ENCODE results near the gene SHROOM2.

The SHROOM2 gene

GRCh38 chrX:9871701-9872268, 85.6 kb downstream of the SHROOM2 start:
- H3K4me3 ChIP-seq (replicated peaks; ENCODE audit: low read depth, low read length), result no peak overlapping the region
- DNase-seq (ENCODE audit: low read depth), result no peak
- TF ChIP-seq CTCF (IDR thresholded peaks at IDR 0.05; ENCODE audit: low read length, missing control alignments), result no peak

DNA sequence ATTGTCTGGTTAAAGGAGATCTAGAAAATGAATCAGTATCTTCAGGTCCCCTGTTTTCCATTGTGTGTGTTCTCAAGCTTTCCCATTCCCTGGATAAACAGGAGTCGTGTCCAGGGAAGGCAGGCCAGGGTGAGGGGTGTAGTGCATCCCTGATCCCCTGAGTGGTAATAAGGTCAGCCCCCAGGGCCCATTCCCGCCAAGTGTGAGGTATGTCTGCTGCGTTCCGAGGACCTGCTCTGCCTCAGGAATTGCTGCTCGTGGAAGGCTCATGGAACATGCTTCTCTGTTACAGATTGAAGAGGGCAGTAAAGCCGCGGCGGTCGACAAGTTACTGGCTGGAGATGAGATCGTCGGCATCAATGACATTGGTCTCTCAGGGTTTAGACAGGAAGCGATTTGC, 87.1 kb downstream of the SHROOM2 start:
- no peak for DNase-seq (ENCODE audit: low read depth)
- H3K4me3 ChIP-seq (replicated peaks; ENCODE audit: low read depth, low read length), result no peak overlapping the region
- no peak for TF ChIP-seq CTCF (IDR thresholded peaks at IDR 0.05; ENCODE audit: low read length, missing control alignments)

DNA sequence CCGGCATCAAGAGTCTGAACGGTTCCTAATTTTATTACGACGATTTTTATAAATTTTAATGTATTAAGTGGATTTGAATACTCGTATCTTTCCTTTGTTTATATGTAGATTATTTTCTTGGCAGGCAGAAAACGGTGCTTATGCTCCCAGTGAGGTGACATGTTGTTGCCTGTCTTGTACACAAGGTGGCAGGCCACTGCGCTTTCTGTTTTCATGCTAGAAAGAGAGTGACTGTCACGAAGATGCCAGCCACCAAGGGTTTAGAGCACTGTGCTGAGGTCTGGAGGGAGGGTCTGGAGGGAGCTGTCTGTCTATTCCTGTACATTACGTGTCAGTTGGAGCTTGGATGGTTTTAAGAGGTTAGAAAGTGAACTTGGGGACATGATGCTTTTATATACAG, 87.7 kb downstream of the SHROOM2 start:
- DNase-seq (ENCODE audit: low read depth), result peak; percentile 50
- H3K4me3 ChIP-seq (replicated peaks; ENCODE audit: low read depth, low read length), result no peak overlapping the region
- TF ChIP-seq CTCF (IDR thresholded peaks at IDR 0.05; ENCODE audit: low read length, missing control alignments), result peak; percentile 53

GRCh38 chrX:9874483-9874882, 88.3 kb downstream of the SHROOM2 start:
- no peak for DNase-seq (ENCODE audit: low read depth)

GRCh38 chrX:9875801-9876200, 89.6 kb downstream of the SHROOM2 start:
- TF ChIP-seq CTCF (IDR thresholded peaks at IDR 0.05; ENCODE audit: low read length, missing control alignments), result no peak
- no peak for DNase-seq (ENCODE audit: low read depth)
- no peak overlapping the region for H3K4me3 ChIP-seq (replicated peaks; ENCODE audit: low read depth, low read length)

More at GRCh38 chrX:9874483-9874882, 88.3 kb downstream of the SHROOM2 start:
- no peak overlapping the region for H3K4me3 ChIP-seq (replicated peaks; ENCODE audit: low read depth, low read length)
- no peak for TF ChIP-seq CTCF (IDR thresholded peaks at IDR 0.05; ENCODE audit: low read length, missing control alignments)

GRCh38 chrX:9876201-9876600, 90.0 kb downstream of the SHROOM2 start:
- no peak overlapping the region for H3K4me3 ChIP-seq (replicated peaks; ENCODE audit: low read depth, low read length)
- no peak for DNase-seq (ENCODE audit: low read depth)
- TF ChIP-seq CTCF (IDR thresholded peaks at IDR 0.05; ENCODE audit: low read length, missing control alignments), result no peak

DNA sequence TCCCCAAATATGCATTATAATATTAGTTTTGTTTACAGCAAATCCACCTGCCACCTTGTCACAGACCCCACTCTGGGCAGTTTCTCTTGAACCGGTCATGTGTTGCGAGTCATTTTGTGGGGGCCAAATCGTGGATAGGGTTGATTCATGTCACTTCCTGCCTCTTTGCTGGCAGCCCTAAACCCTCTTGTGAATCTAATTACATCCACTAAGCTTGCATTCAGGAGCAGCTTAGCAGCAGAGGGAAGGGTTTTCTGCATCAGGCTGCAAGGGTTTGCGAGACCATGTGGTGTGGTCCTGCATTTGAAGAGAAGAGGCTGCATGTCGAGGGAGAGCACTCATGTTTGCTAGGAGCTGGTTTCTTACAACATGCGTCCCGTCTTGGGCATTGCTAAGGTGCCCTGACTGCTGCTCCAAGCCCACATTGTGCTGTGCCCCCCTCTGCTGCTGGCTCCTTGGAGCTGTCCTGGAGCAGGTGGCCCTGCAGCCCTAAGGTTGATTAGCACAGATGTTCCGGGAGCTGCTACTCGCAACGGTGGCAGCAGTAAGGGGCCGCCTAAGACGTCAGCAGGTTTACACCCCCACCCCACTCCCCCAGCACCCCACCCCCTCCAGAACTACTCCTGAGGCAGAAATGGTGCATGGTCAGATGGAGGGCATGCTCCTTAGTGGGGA, 92.1 kb downstream of the SHROOM2 start:
- no peak for TF ChIP-seq CTCF (IDR thresholded peaks at IDR 0.05; ENCODE audit: low read length, missing control alignments)
- no peak overlapping the region for H3K4me3 ChIP-seq (replicated peaks; ENCODE audit: low read depth, low read length)
- DNase-seq (ENCODE audit: low read depth), result no peak
